Peyer's patch (tissue), 4 donors: ENCODE measurements around the gene RIPPLY3.

Experiments used
- CTCF ChIP-seq, 6 experiments: fragments of 450-650 bp in 4 of 6; fragments of 200-600 bp in 2 of 6; sonication (generic) in 1 of 6; IDR thresholded peaks; one replicate each; pipeline ENCODE4 v1.5.1; 2017 to 2019; ENCODE audit warnings: antibody characterized with exemption in 6 of 6, mild to moderate bottlenecking in 3 of 6, moderate library complexity in 1 of 6
- POLR2A ChIP-seq, 2 donors: fragments of 450-650 bp; IDR thresholded peaks; one replicate each; pipeline ENCODE4 v1.5.1; 2017; ENCODE audit warnings: antibody characterized with exemption in 2 of 2, mild to moderate bottlenecking in 2 of 2, moderate library complexity in 2 of 2

GRCh38 chr21:36999131-36999898 lies 7.2 kb upstream of the RIPPLY3 start:
- TF ChIP-seq POLR2A (IDR thresholded peaks at IDR 0.05) = no peak
- TF ChIP-seq CTCF (IDR thresholded peaks at IDR 0.05) = no peak
